Osteocyte (in vitro differentiated cells): ENCODE results near the gene VAV1. TPM values are rescaled to one million over a fixed set of nuclear protein-coding genes. Genes with fewer than 3 reads are reported as not detected.

ENCODE experiments used
- DNase-seq: peaks from one replicate; pipeline ENCODE4 v3.0.0; 2021; ENCODE audit warnings: mixed read lengths; ENCODE audit not compliant: unreplicated experiment; ENCODE audit errors: extremely low spot score
- H3K27ac Mint-ChIP-seq: one replicate; pipeline ENCODE4 v1.8.0; 2021; ENCODE audit warnings: mild to moderate bottlenecking, mixed read lengths; ENCODE audit not compliant: unreplicated experiment
- H3K27me3 Mint-ChIP-seq: one replicate; pipeline ENCODE4 v1.8.0; 2021; ENCODE audit warnings: mixed read lengths; ENCODE audit not compliant: unreplicated experiment
- H3K36me3 Mint-ChIP-seq: one replicate; pipeline ENCODE4 v1.8.0; 2021; ENCODE audit warnings: mixed read lengths; ENCODE audit not compliant: unreplicated experiment
- H3K4me1 Mint-ChIP-seq: one replicate; pipeline ENCODE4 v1.8.0; 2021; ENCODE audit warnings: mixed read lengths; ENCODE audit not compliant: unreplicated experiment
- H3K4me3 Mint-ChIP-seq: one replicate; pipeline ENCODE4 v1.8.0; 2021; ENCODE audit warnings: mild to moderate bottlenecking, moderate library complexity, mixed read lengths; ENCODE audit not compliant: unreplicated experiment
- H3K9me3 Mint-ChIP-seq: one replicate; pipeline ENCODE4 v1.8.0; 2021; ENCODE audit warnings: mixed read lengths; ENCODE audit not compliant: unreplicated experiment
- total RNA-seq: library from RNA; stranded (reverse); gene quantifications from 2 replicates; pipeline ENCODE4 v1.2.1, GENCODE V29; 2021
- TF ChIP-seq, protein P1 (sequence below): fragments of 200-600 bp; sonication (generic); IDR thresholded peaks from 2 replicates; pipeline ENCODE4 v1.5.0; 2021; ENCODE audit warnings: antibody characterized with exemption, mild to moderate bottlenecking, moderate library complexity

The VAV1 gene
- total RNA-seq, 1 donor from 2014 or later = not detected

DNA sequence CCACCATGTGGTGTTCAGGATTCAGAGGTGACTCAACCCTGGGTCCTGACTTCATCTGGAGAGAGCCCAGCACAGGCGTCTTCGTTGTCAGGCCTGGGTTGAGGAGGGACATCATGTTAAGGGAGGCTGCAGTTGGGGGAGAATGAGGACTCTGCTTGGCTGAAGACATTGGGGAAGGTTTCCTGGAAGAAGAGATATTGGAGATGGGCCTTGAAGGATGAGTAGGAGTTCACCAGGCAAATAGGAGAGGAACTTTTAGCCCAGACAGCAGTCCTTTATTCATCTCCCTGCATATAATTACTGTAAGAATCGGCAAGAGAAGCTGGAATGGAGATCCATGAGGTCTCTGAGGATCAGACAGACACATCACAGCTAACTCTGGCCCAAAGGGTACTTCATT is 38.9 kb downstream of the VAV1 start:
- TF ChIP-seq, protein P1, sequence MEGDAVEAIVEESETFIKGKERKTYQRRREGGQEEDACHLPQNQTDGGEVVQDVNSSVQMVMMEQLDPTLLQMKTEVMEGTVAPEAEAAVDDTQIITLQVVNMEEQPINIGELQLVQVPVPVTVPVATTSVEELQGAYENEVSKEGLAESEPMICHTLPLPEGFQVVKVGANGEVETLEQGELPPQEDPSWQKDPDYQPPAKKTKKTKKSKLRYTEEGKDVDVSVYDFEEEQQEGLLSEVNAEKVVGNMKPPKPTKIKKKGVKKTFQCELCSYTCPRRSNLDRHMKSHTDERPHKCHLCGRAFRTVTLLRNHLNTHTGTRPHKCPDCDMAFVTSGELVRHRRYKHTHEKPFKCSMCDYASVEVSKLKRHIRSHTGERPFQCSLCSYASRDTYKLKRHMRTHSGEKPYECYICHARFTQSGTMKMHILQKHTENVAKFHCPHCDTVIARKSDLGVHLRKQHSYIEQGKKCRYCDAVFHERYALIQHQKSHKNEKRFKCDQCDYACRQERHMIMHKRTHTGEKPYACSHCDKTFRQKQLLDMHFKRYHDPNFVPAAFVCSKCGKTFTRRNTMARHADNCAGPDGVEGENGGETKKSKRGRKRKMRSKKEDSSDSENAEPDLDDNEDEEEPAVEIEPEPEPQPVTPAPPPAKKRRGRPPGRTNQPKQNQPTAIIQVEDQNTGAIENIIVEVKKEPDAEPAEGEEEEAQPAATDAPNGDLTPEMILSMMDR = no peak
- Mint-ChIP-seq H3K4me1 (no peaks in the 10 kb centered on the region), H3K9me3 (peaks cover 8% of the 10 kb centered on the region), H3K36me3 (no peaks in the 10 kb centered on the region), H3K27ac (no peak overlapping the region), H3K4me3 (no peak overlapping the region), H3K27me3 (peaks cover 2% of the 10 kb centered on the region)
- DNase-seq = no peak

DNA sequence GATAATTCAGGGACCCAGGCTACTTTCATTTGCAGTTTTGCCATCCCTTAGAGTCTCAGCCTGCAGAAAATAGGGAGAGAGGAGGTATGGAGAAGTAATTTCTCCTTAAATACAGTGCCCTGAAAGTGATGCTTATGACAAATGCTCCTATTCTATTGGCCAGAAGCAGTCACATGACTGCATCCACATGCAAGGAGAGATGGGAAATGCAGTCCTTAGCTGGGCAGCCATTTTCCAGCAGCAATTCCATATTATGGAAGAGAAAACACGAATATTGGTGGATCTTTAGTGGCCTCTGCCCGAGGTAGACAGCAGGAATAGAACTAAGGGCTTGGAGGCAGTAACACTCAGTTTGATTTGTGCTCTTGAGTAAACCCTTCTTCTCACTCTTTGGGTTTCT is 39.4 kb downstream of the VAV1 start:
- no peak for DNase-seq
- Mint-ChIP-seq H3K9me3 (peaks cover 6% of the 10 kb centered on the region), H3K4me3 (no peak overlapping the region), H3K4me1 (no peaks in the 10 kb centered on the region), H3K27me3 (peaks cover 2% of the 10 kb centered on the region), H3K27ac (no peak overlapping the region), H3K36me3 (no peaks in the 10 kb centered on the region)
- TF ChIP-seq, protein P1 = no peak

DNA sequence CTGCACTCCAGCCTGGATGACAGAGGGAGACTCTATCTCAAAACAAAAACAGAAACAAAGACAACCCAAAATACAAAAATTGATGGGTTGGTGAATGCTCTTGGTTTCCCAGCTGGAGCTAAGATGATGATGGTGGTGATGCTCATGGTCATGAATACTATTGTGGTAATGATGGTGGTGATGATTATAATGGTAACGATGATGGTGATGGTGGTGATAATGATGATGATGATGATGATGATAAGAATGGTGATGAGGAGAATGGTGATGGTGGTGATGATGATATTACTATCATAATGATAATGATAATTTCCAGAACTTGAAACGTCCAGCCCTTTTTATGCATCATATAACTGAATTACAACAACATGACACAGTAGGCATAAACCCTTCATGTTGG is 40.1 kb downstream of the VAV1 start:
- H3K9me3 Mint-ChIP-seq = peaks cover 6% of the 10 kb centered on the region
- no peaks in the 10 kb centered on the region for H3K36me3 Mint-ChIP-seq
- no peak for DNase-seq
- no peaks in the 10 kb centered on the region for H3K4me1 Mint-ChIP-seq
- TF ChIP-seq, protein P1 = no peak
- H3K27me3 Mint-ChIP-seq = peaks cover 2% of the 10 kb centered on the region
- H3K27ac Mint-ChIP-seq = no peak overlapping the region
- no peak overlapping the region for H3K4me3 Mint-ChIP-seq

DNA sequence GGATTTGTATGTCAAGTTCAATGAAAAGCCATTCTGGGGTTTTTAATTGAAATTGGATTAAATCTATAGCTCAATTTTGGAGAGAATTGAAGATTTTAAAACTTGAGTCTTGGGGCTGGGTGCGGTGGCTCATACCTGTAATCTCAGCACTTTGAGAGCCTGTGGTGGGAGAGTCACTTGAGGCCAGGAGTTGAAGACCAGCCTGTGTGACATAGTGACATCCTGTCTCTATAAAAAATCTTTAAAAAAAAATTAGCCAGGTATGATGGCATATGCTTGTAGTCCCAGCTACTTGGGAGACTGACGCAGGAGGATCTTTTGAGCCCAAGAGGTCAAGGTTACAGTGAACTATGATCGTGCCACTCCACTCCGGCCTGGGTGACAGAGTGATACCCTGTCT is 41.2 kb downstream of the VAV1 start:
- Mint-ChIP-seq H3K4me3 (no peak overlapping the region), H3K36me3 (no peaks in the 10 kb centered on the region)

DNA sequence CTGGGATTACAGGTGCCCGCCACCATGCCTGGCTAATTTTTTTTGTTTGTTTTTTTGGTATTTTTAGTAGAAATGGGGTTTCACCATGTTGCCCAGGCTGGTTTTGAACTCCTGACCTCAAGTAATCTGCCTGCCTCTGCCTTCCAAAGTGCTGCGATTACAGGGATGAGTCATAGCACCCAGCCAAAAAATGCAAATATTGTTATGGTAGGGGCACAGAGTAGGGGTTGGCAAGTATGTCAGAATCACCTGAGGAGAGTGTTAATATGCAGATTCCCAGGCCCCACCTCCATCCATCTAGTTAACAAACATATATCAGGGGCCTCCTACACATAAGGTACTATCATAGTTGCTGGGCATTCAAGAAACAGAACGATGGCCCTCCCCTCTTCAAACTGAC is 44.7 kb downstream of the VAV1 start:
- Mint-ChIP-seq H3K27ac (no peak overlapping the region), H3K4me1 (no peaks in the 10 kb centered on the region), H3K36me3 (no peaks in the 10 kb centered on the region), H3K9me3 (no peaks in the 10 kb centered on the region), H3K4me3 (no peak overlapping the region), H3K27me3 (no peaks in the 10 kb centered on the region)
- TF ChIP-seq, protein P1 = no peak
- DNase-seq = no peak

More for the DNA sequence above, 41.2 kb downstream of the VAV1 start:
- TF ChIP-seq, protein P1 = no peak
- Mint-ChIP-seq H3K27me3 (peaks cover 2% of the 10 kb centered on the region), H3K4me1 (no peaks in the 10 kb centered on the region), H3K27ac (no peak overlapping the region), H3K9me3 (peaks cover 6% of the 10 kb centered on the region)
- no peak for DNase-seq
